DMS153 treated with DMSO at 0.1 percent for 48 hours (cell line): ENCODE results near the gene SRBD1.

Source experiments
- DNase-seq: peaks from one replicate; lab custom pipeline; 2025; ENCODE audit not compliant: unreplicated experiment; lab: John Stamatoyannopoulos, UW

SRBD1 gene

DNA sequence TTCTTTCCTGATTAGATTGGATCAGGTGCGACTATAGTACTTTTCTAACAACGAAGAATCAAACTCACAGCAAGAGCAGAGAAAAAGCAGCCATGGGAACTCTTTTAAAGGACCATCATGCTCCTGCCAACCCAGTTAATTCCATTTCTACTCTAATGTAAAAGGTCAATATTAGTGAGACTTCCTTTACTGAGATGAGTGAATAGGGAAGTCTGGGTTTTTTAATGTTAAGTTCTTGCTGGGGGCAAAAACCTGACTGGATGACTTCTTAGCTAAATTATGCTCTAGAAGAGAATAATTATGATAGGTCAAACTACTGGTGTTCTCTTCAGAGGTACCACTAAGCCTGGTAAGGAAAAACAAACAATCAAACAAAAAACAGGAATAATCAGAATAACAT, 8.4 kb downstream of the SRBD1 start:
- no peak for DNase-seq

GRCh38 chr2:45598545-45598944, 12.5 kb downstream of the SRBD1 start:
- DNase-seq = no peak

GRCh38 chr2:45596761-45597160, 14.3 kb downstream of the SRBD1 start:
- no peak for DNase-seq

GRCh38 chr2:45595721-45596435, 15.2 kb downstream of the SRBD1 start:
- no peak for DNase-seq

DNA sequence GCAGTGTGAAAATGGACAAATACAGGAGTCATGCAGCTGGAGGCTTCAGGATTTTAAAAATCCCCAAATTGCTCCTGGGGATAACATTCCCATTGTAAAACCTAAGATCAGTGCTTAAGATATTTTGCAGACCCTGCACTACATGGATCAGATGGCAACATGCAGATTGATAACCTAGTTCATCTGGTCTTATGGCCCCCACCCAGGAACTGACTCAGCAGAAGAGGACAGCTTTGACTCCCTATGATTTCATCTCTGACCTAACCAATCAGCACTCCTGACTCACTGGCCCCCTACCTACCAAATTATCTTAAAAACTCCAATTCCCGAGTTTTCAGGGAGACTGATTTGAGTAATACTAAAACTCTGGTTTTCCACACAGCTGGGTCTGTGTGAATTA, 20.0 kb downstream of the SRBD1 start:
- DNase-seq = no peak

DNA sequence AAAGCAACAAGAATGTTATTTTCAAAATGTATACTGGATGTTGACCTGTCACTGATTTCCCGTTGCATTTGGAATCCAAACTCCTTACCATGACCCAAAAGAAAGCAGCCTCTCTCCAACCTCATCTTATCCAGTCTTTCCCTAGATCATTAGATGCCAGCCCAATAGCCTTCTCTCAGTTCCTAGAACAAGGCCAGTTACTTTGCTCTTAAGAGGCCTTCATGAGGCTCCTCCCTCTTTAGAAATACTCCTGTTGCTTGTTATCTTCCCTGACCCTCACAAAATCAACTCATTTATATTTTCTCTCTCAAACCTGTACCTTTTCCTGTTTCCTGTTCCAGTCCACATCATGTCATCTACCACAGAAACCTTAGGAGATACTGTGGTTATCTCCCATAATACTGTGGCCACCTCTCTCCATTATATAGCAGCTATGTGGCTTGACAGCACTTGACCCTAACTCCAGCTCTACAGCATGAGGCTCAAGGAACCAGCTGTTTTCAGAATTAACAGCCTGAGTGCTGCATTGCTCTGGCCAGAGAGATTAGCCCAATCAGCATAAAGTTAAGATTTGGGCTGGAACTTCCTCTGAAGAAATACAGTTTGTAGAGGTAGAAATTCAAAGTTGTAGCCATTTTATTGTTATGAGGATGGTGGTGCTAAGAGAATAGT, 22.8 kb downstream of the SRBD1 start:
- DNase-seq = no peak

- DNase-seq = no peak
Measured at GRCh38 chr2:45586600-45586999, 24.5 kb downstream of the SRBD1 start.

- peak; percentile 32 for DNase-seq
Measured at GRCh38 chr2:45585267-45585861, 25.7 kb downstream of the SRBD1 start.

- no peak for DNase-seq
Measured at GRCh38 chr2:45583977-45584376, 27.1 kb downstream of the SRBD1 start.

DNA sequence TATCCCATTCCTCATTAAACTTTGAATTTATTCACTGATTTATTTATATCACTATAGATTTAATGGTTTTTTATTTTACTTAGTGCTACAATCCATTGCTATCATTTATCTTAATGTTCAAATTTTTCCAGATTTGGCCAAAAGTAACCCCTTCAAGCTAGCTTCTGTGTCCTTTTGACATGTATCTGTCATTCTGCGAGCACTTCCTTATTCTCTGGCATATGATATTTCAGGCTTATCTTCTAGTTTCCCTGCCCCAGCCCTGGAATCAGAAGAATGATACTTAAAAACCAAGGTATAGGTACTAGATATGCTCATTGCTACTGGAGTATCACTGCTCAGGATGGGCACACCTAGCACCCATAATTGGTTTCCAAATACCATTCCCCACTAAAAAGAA, 28.5 kb downstream of the SRBD1 start:
- no peak for DNase-seq

DNA sequence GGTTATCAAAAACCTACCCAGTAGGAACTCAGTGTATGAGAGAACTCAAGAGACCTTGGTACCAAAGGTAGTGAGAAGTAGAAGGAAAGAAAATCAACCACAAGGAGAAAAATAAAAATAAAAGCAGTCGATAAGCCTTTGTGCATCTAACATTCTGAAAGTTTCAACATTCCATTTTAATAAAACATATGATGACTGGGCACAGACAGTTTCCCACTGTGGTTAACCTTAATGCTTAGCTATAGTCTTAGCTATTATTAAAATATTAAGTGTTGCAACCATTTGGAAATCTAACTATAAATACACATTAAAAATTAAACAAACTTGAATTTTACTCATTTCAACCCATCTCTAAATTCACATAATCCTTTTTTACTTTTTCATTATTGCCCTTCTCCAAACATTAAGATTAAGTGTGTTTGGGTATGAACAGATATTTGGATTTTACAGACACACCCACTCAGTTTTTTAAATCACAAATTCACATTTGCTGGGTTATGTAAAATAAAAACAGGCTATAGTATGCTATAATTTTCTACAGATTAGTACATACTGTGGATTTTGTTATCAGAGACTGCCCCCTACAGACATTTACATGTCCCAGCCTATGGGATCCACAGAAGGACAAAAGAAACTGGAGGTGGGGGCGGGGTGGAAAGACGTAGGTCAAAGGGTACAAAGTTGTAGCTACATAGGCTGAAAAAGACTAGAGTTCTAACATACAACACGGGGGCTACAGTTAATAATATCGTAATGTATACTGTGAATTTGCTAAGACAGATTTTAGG, 32.8 kb downstream of the SRBD1 start:
- DNase-seq = no peak

DNA sequence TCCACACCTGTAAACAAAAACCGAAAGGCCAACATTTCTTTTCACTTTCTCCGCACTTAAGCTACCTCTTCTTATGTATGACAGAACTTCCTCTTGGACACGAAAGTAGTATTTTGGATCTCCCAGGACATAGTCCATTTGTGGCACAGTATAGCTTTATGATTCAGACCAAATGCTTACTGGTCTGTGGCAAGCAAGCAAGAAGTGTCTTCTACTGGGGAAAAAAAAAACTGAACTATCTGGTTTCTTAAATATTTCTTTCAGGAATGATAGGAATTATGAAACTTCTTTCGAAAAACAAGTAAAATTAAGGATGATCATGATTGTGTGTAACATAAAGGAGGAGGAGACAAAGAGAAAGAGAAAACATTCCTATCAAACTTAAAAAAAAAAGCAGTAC, 33.6 kb downstream of the SRBD1 start:
- no peak for DNase-seq

- DNase-seq = no peak
Measured at GRCh38 chr2:45575881-45576280, 35.2 kb downstream of the SRBD1 start.

DNA sequence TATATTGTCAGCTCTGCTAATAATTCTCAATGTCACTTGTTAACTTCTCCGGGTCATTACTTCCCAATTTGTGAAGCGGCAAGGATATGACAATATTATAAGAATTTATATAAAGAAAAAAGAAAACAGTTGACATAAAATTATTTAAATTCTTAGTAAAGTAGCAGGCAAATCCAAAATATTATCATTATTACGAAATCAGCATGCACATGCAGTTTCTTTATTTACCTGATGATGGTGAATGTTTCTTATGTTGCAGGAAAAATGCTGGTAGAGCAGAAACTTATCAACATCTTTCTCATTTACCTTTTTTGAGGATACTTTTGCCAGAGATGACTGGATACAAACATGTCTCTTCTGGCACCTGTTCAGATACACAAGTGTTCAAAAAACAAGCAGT, 38.1 kb downstream of the SRBD1 start:
- DNase-seq = no peak

DNA sequence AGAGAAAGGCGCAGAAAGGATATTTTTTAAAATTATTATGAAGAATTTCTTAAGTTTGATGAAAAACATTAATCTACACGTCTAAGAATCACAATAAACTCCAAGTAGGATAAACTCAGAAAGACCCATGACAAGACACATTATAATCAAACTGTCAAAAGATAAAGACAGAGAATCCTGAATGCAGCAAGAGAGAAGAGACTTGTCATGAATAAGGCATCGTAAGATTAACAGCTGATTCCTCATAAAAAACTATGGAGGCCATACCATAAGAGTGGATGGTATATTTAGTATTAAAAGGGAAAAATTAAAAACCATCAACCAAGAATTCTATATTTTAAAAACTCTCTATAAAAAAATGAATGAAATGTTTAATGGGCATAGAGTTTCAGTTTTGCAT, 39.1 kb downstream of the SRBD1 start:
- DNase-seq = no peak

DNA sequence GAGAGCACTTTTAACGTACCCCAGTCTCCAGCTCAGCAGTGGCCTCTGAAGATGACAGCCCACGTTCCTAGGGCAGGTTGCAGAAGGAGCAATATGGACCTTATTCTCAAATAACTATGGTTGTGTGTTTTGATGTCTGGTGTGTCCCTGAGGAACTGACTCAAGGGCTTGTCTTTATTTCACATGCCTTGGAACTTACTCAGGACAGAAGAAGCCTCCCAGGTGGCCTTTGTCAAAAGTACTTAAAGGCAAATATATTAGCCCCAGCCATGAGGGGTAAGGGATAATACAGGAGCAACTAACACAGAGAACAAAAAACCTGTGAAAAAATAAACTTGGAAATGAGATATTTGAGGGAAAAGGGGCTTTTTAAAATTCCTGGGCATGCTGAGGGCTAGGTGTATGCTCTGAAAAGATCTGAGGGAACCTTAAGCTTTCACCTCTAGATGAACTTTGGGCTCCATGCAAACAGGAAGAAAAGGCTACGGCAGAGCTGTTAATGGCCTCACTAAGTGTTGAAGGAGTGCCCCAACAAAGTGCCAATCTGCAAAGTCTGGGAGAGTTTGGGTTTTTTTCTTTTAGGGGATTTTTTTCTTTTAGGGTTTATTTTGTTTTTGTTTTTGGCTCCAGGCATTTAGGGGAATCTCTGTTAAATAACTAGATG, 40.3 kb downstream of the SRBD1 start:
- no peak for DNase-seq

- DNase-seq = no peak
Measured at GRCh38 chr2:45568935-45569334, 42.1 kb downstream of the SRBD1 start.

GRCh38 chr2:45567974-45568789, 42.9 kb downstream of the SRBD1 start:
- DNase-seq = no peak

- DNase-seq = no peak
Measured at GRCh38 chr2:45567288-45567963, 43.6 kb downstream of the SRBD1 start.

GRCh38 chr2:45559436-45559835, 51.6 kb downstream of the SRBD1 start:
- DNase-seq = no peak
